HG03565 (cell line): ENCODE measurements around the gene NR1I3.
"Not testable (repeated sequence)": the region's sequence is repeated elsewhere in the genome, so short reads cannot be mapped to it uniquely, and the experiment has no call there.

Experiments used
- ATAC-seq: cut with Tn5 transposase; IDR thresholded peaks from one replicate; pipeline ENCODE4 v1.9.1; 2021; ENCODE audit warnings: mild to moderate bottlenecking, moderate library complexity; ENCODE audit not compliant: unreplicated experiment

The NR1I3 gene

DNA sequence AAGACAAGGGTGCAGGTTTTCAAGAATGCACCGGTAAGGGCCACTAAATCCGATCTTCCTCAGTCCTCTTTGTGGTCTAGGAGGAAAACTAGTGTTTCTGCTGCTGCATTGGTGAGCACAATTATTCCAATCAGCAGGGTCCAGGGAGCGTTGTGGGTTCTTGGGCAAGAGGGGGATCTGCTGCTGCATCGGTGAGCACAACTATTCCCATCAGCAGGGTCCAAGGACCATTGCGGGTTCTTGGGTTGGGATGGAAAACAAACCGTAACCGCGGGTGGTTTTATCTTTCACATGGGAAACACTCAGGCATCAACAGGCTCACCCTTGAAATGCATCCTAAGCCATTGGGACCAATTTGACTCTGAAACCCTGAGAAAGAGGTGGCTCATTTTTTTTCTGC is 13.6 kb upstream of the NR1I3 start:
- no peak for ATAC-seq

DNA sequence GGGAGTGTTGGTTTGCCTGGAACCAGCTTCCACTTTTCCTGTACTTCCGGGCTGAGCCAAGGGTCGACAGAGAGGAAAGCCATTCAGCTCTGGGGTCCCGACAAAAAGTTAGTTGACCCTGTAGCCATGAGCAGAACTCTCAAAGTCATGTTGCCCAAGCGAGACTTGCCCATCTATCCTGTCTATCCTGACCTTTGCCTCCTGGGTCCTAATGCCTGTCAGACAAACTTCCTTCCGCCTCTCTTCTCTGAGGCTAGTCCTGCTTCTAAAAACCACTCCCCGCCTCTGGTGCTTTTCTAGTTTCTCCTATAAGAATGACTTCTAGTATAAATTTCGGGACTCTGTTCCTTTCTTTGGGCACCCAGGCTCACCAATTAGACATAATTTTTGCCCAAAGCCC is 12.8 kb upstream of the NR1I3 start:
- no peak for ATAC-seq

DNA sequence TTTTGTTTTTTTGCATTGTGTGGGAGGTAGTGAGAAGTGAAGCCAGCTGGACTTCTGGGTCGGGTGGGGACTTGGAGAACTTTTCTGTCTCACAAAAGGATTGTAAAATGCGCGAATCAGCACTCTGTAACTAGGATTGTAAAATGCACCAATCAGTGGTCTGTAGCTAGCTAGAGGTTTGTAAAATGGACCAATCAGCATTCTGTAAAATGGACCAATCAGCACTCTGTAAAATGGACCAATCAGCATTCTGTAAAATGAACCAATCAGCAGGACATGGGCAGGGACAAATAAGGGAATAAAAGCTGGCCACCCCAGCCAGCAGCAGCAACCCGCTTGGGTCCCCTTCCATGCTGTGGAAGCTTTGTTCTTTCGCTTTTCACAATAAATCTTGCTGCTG is 12.1 kb upstream of the NR1I3 start:
- not testable (repeated sequence) for ATAC-seq

DNA sequence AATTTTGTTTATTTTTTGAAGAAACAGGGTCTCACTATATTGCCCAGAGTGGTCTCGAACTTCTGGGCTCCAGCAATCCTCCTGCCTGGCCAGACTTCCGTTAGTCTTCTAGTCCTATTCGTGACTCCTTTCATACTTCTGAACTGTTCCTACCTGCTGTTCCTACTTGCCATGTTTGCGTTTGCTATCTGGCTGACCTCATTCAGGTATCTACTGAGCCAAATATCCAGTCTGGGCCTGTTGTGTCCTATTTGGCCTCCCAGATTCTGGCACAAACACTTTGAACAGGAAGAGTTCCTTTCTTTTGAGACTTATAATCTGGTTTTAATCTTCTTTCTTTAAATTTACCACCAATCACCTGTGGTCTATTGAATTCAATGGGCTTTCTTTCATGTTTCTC is 6.9 kb upstream of the NR1I3 start:
- no peak for ATAC-seq

DNA sequence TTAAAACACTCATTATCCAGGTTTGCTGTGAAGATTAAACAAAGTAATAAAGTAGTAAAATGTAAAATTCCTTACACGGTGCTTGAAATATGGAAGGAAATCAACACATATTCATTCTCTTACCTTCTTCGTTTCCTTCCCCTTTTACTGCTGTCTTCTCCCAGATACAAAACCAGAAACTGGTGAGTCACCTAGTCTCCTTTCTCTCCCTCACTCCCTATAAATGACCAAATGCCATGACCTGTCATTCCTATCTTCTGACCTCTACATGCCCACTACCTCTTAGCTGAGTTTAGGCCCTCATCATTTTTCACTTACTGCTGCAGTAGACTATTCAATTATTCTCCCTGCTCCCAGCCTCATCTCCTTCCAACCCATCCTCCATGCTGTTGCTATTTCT is 4.3 kb upstream of the NR1I3 start:
- ATAC-seq = no peak

DNA sequence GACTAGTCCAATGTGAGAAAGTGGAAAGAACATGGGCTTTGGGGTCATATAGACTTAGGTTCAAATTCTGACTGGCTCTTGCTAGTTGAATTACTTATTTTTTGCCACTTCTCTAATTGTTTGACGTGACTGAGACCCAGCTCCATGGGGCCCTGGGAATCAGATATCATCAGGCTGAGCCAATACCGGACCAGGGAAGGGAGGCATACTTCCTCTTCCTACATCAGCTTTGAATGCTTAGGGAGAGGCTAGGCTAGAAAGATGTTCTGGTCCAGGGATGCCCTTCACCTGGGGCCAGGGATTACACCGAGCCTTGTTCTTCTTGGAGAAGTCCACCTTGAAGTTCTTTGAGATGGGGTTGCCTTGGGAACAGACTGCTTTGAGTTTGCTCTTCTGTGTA is 3.7 kb upstream of the NR1I3 start:
- ATAC-seq = no peak

DNA sequence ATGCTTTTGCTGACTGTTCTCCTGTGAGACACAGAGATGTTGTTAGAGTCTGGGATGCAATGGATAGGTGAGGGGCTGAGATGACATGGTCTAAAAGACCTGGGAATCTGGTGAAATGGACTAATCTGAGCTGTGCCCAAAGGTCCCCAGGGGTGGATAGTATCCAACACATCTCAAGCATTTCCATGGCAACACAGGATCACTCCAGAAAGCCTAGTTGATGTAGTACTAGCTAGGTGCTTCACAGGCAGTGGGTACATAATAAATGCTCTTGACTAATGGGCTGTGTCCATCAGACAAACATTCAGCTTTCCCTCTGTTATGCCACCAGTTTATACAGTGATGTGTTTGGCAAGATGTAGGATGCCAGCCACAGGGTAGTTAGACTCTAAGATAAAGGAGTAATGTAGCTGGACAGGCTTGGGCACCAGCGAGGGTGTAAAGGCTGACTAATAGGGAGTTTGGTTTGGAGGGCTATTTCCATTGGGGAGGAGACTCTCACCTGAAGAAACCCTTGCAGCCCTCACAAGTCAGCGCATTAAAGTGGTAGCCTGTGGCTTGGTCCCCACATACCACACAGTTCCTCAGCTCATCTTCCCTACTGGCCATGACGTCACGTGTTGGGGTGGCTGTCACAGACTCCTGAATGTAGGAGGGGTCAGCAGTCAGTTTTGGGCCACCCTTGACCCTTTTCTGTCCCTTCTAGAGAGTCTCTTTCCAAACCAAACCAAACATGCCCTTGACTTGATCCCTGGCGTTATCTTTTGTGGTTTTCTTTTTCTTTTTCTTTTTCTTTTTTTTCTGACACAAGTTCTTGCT is 1.8 kb downstream of the NR1I3 start:
- ATAC-seq = no peak

DNA sequence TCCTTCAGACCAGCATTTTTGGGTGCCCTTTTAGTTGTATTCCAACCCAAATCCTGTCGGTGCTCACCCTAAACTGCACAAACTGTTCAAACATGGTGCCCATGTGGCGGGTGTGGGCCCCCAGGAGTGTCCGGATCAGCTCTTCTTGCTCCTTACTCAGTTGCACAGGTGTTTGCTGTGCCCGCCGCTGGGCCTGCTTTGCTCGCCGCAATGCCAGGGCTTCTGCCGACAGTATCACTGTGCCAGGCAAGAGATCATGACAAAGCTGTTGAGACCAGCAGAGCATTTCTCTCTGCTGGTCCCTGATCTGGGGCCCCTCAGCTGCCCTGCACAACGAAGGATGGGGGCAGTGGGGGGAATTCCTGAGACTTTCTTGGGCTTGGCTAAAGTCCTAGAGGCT is 4.9 kb downstream of the NR1I3 start:
- ATAC-seq = no peak

DNA sequence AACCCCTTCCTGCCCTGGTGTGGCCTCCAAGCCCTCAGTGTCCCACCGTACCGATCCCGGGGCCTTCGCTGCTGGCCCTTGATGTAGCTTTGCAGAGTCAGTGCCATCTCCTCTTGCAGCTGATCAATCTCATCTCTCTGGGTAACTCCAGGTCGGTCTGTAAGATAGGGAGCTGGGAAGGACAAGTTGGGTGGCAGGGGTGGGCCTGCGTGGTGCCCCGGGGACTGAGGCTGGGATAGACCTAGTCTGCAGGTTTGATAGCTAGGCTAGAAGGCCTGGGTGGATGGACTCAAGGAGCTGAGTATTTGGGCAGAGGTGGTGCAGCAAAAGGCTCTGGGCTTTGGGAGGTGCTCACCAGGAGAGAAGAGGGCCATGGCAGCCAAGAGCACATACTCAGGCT is 7.2 kb downstream of the NR1I3 start:
- ATAC-seq = no peak

DNA sequence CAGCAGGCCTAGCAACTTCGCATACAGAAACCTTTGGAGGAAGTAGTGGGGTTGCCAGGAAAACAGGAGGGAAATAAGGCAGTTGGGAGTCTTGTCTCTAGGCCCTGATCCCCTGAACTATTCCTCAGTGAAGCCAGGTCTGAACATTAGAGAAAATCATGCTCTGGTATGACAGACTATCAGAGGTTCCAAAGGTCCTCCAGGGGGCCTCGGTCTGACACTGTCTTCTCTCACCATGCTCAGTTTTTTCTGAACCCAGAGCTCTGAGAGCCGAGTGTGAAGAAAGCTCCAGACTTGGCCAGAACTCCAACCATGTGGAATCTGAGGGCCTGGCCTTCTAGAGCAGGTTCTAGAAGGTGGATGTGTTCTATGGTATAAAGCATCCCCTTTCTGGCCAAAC is 8.1 kb downstream of the NR1I3 start:
- no peak for ATAC-seq

DNA sequence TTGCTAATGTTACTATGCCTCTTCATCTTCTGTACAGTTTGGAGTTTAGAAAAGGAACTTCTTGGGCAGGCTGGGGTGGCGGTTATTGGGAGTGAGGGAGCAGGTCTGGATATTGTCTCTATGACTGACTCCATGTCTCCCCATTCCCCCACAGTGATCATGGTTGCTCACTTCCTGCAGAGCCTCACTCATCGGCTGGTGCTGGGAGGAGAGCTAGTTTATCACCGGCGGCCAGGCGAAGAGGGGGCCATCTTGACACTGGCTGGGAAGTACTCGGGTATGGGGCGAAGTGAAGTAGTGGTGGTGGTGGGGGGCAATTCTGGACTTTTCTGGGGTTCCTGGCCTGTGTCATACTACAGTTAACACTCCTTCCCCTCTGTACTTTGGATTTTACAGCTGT is 10.0 kb downstream of the NR1I3 start:
- no peak for ATAC-seq

DNA sequence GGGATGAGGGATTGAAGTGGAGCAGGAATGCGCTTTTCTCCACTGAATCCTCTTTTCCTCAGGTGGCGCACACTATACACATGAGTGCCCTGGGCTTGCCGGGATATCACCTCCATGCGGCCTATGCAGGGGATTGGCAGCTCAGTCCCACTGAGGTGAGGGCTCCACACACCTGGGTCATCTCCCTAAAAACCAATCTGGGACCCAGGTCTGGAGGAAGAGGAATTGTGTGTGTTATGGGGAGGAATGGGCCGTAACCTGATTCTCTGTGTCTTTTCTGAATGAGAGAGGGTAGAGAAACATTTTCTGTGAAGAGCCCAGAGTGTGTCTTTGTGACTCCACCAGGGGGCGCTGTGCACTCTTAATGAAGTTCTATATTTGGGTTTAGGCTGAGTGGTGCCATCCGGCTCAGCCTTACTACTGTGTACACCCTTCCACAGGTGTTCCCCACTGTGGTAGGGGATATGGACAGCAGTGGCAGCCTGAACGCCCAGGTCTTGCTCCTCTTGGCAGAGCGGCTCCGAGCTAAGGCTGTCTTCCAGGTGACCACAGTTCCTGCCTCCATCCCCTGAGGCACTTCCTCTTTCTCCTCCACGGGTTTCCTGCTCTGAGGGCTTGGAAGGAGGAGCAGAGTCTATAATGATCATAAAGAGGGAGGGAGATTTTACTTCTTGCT is 10.7 kb downstream of the NR1I3 start:
- peak; percentile 30 for ATAC-seq

DNA sequence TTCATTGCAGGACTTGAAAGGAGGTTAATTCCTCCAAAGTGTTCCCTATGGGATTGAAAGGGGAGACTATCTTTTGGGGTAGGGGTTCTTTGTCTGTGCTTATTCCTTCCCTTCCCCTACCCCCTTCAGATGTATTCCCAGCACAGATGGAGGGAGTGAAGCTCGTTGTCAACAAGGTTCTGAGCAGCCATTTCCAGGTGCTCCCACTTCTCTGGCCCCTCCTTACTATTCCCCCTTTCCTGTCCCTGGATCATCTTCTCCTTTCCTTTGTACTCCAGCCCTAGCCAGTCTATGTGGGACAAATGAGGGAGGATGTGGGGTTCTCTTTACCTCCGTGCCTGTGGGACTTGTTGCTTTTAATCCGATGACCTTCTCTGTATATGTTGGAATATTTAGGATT is 11.2 kb downstream of the NR1I3 start:
- no peak for ATAC-seq

DNA sequence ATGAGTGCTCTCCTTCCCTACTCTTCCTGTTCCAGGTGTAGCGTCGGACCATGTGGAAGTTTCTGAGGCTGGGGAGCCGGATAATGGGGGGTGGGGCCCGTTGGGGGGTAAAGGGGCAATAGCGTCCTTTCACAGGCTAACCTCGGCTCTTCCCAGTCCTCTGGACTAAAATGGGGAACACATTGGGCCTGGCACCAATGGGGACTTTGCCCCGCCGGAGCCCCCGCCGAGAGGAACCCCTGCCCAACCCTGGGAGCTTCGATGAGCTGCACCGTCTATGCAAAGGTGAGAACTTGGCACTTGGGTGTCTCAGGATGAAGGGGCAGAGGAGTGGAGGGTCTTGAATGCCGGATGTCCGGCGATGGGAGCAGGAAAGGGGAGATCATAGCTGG is 11.7 kb downstream of the NR1I3 start:
- no peak for ATAC-seq

DNA sequence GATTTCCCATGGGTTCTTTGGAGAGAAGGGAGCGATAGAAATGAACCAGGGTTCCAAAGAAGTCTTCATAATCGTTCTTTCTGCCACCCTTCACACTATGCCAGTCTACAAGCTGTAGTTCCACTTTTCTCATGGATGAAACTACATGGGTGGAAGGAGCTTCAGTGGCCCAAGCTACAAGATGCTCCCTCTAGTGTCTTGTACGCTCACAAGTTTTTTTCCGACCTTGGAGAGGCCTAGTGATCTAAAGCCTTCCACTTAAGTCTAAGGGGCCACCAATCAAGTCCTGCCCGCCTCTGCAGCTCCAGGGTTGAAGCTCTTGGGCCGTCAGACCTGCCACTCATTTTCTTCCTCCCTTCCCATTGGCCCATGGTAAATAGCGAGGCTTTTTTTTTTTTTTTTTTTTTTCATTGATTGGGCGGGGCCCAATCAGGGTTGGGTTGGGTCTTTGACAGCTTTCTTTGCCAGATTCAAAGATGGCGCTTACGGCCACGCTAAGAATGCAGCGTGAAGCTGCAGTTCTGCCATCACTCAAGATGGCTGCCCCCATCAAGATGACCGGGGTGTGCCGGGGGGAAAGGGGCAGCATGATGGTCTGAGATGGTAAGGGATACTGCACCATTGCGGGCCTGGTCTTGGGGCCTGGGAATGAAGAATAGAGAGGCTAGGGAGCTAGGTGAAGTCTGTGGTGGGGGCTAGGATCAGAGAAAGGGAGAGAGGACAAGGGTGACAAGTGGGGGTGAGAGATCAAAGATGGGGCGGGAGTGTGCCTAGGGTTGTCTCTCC is 12.3 kb downstream of the NR1I3 start, which contains the start of gene TOMM40L:
TOMM40L (plus strand) TSS at position 527 of the 786 bp plus-strand sequence. CDS start 430 bp downstream, outside the sequence.
- peak; percentile 83 for ATAC-seq

DNA sequence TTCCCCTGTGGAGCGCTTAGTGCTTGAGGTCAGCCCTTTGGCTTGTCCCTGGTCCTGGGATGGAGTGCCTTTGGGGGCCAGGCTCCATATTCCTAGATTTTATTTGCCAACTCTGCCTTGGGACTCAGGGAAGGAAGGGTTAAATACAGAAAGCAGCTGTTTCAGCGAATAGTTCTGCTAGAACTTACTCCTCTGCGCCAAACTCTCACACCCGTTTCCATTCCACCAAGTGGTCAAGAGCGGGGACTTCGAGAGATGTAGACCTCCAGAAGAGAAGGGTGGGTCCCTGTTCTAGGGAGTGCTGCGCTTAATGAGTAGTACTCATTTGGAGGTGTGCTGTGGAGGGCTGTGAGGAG is 12.8 kb downstream of the NR1I3 start:
- ATAC-seq = peak; percentile 2

DNA sequence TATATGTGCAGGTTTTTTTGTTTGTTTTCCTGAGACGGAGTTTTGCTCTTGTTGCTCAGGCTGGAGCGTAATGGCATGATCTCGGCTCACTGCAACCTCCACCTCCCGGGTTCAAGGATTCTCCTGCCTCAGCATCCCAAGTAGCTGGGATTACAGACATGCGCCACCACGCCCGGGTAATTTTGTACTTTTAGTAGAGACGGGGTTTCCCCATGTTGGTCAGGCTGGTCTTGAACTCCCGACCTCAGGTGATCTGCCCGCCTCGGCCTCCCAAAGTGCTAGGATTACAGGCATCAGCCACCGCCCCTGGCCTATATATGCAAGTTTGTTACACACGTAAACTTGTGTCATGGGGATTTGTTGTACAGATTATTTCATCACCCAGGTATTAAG is 13.3 kb downstream of the NR1I3 start:
- ATAC-seq = not testable (repeated sequence)

DNA sequence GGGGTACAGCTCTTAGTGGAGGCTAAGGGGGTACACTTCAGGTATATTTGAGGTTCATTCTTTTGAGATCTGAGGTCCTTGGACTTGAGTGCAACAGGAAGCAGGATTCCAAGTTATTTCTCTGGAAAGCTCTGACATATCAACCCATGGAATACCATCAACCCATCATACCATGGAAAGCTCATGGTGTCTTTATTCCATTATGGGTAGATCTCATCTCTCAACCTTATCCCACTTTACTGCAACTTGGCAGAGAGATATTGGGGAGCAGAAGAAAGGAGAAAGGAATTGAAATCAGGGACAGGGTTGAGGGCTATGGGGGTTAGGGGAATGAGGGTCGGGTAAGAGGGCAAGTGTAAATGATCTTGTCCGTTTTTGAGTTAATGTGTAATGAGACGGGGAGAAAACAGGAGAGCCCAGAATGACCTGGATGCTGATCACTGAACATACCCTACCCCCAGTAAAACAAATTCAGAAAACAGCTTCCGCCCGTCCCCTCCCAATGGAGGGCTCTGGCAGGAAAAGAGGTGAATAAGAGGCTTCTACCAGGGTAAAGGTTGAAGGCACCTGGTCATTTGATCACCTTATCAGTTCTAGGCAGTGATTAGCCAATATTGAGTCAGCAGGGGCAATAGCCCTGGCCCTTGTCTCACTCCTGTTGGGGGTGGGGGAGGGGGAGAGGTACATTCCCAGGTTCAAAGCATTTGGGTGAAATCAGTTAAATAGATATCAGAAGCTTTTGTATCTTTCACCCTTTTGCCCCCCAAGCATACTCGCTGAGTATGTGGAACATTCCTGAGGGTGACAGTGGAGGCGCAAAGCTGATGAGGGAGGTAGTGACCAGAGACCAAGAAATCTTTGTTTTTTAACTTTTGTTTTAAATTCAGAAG is 14.0 kb downstream of the NR1I3 start:
- ATAC-seq = no peak

DNA sequence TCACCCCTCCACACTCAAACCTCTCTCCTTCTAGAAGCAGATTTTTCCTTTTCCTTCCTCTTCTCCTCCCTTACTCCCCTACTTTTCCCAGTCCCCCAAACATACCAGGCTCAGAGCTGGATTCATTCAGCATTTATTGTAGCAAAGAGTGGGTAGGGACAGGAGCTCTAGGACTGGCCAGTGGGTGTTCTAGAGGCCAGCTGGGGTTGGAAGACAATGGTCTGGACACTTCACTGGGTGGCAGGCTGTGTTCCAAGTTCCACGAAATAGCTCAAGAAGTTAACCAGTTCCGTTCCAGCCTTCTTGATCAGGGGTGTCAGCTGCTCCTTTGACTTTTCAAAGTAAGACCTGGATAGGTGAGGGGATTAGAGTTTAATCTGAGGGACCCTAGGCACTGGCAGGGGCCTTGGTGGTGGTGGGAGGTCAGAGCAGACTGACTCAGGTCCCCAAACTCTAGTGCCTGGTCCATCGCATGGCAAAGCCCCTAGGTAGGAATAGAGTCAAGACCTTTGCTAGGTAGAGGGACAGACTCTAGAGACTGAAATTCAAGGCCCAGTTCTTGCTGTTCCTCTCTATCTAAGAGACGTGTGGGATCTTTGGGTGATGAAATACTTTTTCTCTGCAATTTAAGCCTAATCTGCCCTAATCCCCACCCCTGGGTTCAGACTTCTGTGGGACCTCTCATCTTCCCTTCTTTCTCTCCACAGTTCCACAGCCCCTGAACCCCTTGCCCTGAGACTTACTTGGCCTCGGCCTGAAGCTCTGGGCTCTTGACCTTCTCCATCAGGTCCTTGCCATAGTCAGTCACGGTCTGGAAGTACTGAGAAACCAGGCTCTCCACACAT is 15.6 kb downstream of the NR1I3 start:
- ATAC-seq = no peak

DNA sequence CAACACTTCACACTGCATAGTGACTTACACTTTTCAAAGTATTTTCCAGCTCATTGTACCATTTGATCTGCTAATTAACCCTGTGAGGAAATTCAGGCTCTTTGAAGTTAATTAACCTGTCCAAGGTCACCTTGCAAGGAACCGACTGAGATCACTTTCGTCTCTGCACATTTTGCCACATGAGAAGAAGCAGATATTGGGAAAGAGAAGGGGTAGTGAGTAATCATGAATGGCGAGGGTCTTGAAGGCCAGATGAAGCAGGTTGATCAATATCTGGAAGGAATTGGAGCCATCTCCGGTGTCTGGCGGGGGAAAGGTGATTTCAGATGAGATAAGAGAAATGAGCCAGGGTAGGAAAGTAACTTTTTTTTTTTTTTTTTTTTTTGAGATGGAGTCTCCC is 18.0 kb downstream of the NR1I3 start:
- ATAC-seq = no peak
